CD14-positive monocyte (primary cell): ENCODE data around the gene RMRP. TPM values are rescaled to one million over a fixed set of nuclear protein-coding genes. Genes with fewer than 3 reads are reported as not detected.

Experiments used
- DNase-seq, 3 donors: peaks; one replicate each; pipeline ENCODE4 v3.0.0-alpha.2; 2011 to 2022
- H2AFZ ChIP-seq: 2 replicates; pipeline ENCODE4 v1.6.0; 2012; ENCODE audit warnings: mild to moderate bottlenecking, low read depth, low read length, inconsistent platforms; ENCODE audit not compliant: insufficient read depth, poor library complexity, severe bottlenecking
- H3K27ac ChIP-seq, 2 donors: 1 replicate in 1 of 2; 2 replicates in 1 of 2; pipeline ENCODE4 v1.5.1; 2012 to 2013; ENCODE audit warnings: low read length in 2 of 2, control low read depth in 1 of 2, inconsistent platforms in 1 of 2, low read depth in 1 of 2, mild to moderate bottlenecking in 1 of 2
- H3K27me3 ChIP-seq, 2 donors: one replicate each; pipeline versions ENCODE4 v1.6.0 to v1.6.1; 2011 to 2013; ENCODE audit warnings: low read length in 2 of 2; ENCODE audit not compliant: control insufficient read depth in 2 of 2, insufficient read depth in 2 of 2
- H3K36me3 ChIP-seq, 2 donors: replicated peaks in 1 of 2; 1 replicate in 1 of 2; 2 replicates in 1 of 2; pipeline versions ENCODE4 v1.5.1 to v1.6.1; 2012 to 2013; ENCODE audit warnings: low read length in 2 of 2, control low read depth in 1 of 2, inconsistent platforms in 1 of 2, mild to moderate bottlenecking in 1 of 2; ENCODE audit not compliant: insufficient read depth in 2 of 2, control insufficient read depth in 1 of 2
- H3K4me1 ChIP-seq, 2 donors: 1 replicate in 1 of 2; 2 replicates in 1 of 2; pipeline versions ENCODE4 v1.5.1 to v1.6.1; 2012 to 2013; ENCODE audit warnings: low read length in 2 of 2, control low read depth in 1 of 2, inconsistent platforms in 1 of 2, mild to moderate bottlenecking in 1 of 2, moderate library complexity in 1 of 2; ENCODE audit not compliant: insufficient read depth in 2 of 2, control insufficient read depth in 1 of 2
- H3K4me2 ChIP-seq: replicated peaks from 2 replicates; pipeline ENCODE3; 2012; ENCODE audit warnings: low read length, moderate library complexity, mild to moderate bottlenecking; ENCODE audit not compliant: poor library complexity, severe bottlenecking; ENCODE audit errors: extremely low read depth
- H3K4me3 ChIP-seq, 3 experiments: fragments of 200-600 bp in 1 of 3; sonication (generic) in 1 of 3; replicated peaks in 1 of 3; 1 replicate in 2 of 3; 2 replicates in 1 of 3; pipeline ENCODE4 v1.5.1; 2011 to 2013; ENCODE audit warnings: low read length in 3 of 3, mild to moderate bottlenecking in 3 of 3, control low read depth in 2 of 3, low read depth in 2 of 3, inconsistent platforms in 1 of 3, moderate library complexity in 1 of 3
- H3K79me2 ChIP-seq: 2 replicates; pipeline ENCODE4 v1.6.0; 2012; ENCODE audit warnings: mild to moderate bottlenecking, control low read depth, inconsistent platforms, low read length, moderate library complexity; ENCODE audit not compliant: insufficient read depth
- H3K9ac ChIP-seq: 2 replicates; pipeline ENCODE4 v1.6.0; 2017; ENCODE audit warnings: low read length, mild to moderate bottlenecking; ENCODE audit not compliant: insufficient read depth, poor library complexity, severe bottlenecking
- H3K9me3 ChIP-seq, 2 donors: replicated peaks in 1 of 2; 1 replicate in 1 of 2; 2 replicates in 1 of 2; pipeline versions ENCODE4 v1.5.1 to v1.6.1; 2012 to 2013; ENCODE audit warnings: low read length in 2 of 2, control low read depth in 1 of 2; ENCODE audit not compliant: control insufficient read depth in 1 of 2, insufficient read depth in 1 of 2
- H4K20me1 ChIP-seq: 2 replicates; pipeline ENCODE4 v1.6.0; 2012; ENCODE audit warnings: mild to moderate bottlenecking, low read length, control low read depth, moderate library complexity; ENCODE audit not compliant: insufficient read depth
- H3K27ac Mint-ChIP-seq, 7 donors: one replicate each; pipeline ENCODE4 v1.8.0; 2020; ENCODE audit warnings: mild to moderate bottlenecking in 7 of 7, mixed read lengths in 7 of 7, moderate library complexity in 6 of 7, inconsistent platforms in 2 of 7
- H3K27me3 Mint-ChIP-seq, 3 donors: one replicate each; pipeline ENCODE4 v1.8.0; 2021 to 2022; ENCODE audit warnings: low read depth in 3 of 3, mild to moderate bottlenecking in 3 of 3, mixed read lengths in 3 of 3, moderate library complexity in 3 of 3, inconsistent platforms in 1 of 3
- H3K36me3 Mint-ChIP-seq, 2 donors: one replicate each; pipeline ENCODE4 v1.8.0; 2020; ENCODE audit warnings: mixed read lengths in 2 of 2, inconsistent platforms in 1 of 2, mild to moderate bottlenecking in 1 of 2
- H3K4me1 Mint-ChIP-seq: one replicate; pipeline ENCODE4 v1.8.0; 2020; ENCODE audit warnings: mild to moderate bottlenecking, mixed read lengths
- H3K4me3 Mint-ChIP-seq, 2 donors: one replicate each; pipeline ENCODE4 v1.8.0; 2020; ENCODE audit warnings: mild to moderate bottlenecking in 2 of 2, mixed read lengths in 2 of 2, moderate library complexity in 1 of 2
- H3K9me3 Mint-ChIP-seq, 7 donors: one replicate each; pipeline ENCODE4 v1.8.0; 2020 to 2022; ENCODE audit warnings: mixed read lengths in 7 of 7, mild to moderate bottlenecking in 6 of 7, moderate library complexity in 6 of 7, inconsistent platforms in 2 of 7
- CTCF ChIP-seq: fragments of 200-600 bp; IDR thresholded peaks from one replicate; pipeline ENCODE4 v1.8.0; 2022; ENCODE audit warnings: antibody characterized with exemption, mild to moderate bottlenecking
- WGBS: methylation state at CpG from one replicate; pipeline ENCODE4 v1.1.5; 2013; ENCODE audit warnings: missing lambda C conversion rate; ENCODE audit not compliant: insufficient coverage; 5-methylcytosine and 5-hydroxymethylcytosine counted together
- intact Hi-C, 2 donors: fragments of 100-400 bp; cut with micrococcal nuclease; formaldehyde crosslinking; loops; one replicate each; pipeline versions ENCODE4 v1.15.0 to v1.15.1; 2023
- polyA plus RNA-seq, 3 donors: library from polyadenylated mRNA; depleted of rRNA in 1 of 3; unstranded in 2 of 3; stranded (reverse) in 1 of 3; fragments of 300-500 nt in 2 of 3; fragments of >200 nt in 1 of 3; fragmentation: Illumina TruSeq in 2 of 3; gene quantifications; 1 replicate in 2 of 3; 2 replicates in 1 of 3; pipeline ENCODE4 v1.2.3, GENCODE V29; 2012 to 2021

RMRP gene
- polyA plus RNA-seq, 3 donors = 13.3 TPM; not detected in 2

- Histone ChIP-seq H3K9me3 (no peaks in the 10 kb centered on the region), H3K36me3 (no peaks in the 10 kb centered on the region), H4K20me1 (no peaks in the 10 kb centered on the region), H3K79me2 (no peaks in the 10 kb centered on the region), H3K27ac (no peak overlapping the region), H2AFZ (peak overlapping the region; percentile 38), H3K9ac (no peak overlapping the region), H3K27me3 (no peaks in the 10 kb centered on the region), H3K4me2 (no peak overlapping the region), H3K4me3 (no peak overlapping the region), H3K4me1 (peaks cover 32 to 35% of the 10 kb centered on the region in 2 donors)
- TF ChIP-seq CTCF = no peak
- DNase-seq = no peak
- Mint-ChIP-seq H3K4me3 (peak overlapping the region in 1 of 2 donors; percentile 43), H3K36me3 (peaks cover 3 to 4% of the 10 kb centered on the region in 2 donors), H3K27me3 (peaks cover 8 to 24% (median 16%) of the 10 kb centered on the region in 3 donors), H3K4me1 (peaks cover 38% of the 10 kb centered on the region), H3K27ac (peak overlapping the region in 1 of 7 donors; percentile 81), H3K9me3 (no peaks in the 10 kb centered on the region)
- 25% methylated on average over 1 of the region's 2 CpGs for WGBS
- intact Hi-C loops = no loop called here
These were observed 38.0 kb downstream of the RMRP start for GRCh38 chr9:35619800-35620158.

- Histone ChIP-seq H4K20me1 (no peaks in the 10 kb centered on the region), H3K9ac (no peak overlapping the region), H3K4me3 (no peak overlapping the region), H3K36me3 (no peaks in the 10 kb centered on the region), H3K4me2 (no peak overlapping the region), H3K4me1 (peaks cover 32 to 35% of the 10 kb centered on the region in 2 donors), H3K9me3 (no peaks in the 10 kb centered on the region), H3K27ac (peak overlapping the region in 1 of 2 donors; percentile 8), H3K27me3 (no peaks in the 10 kb centered on the region), H2AFZ (peak overlapping the region; percentile 38), H3K79me2 (no peaks in the 10 kb centered on the region)
- 50% methylated on average over 6 of the region's 17 CpGs for WGBS
- Mint-ChIP-seq H3K4me3 (peak overlapping the region in 1 of 2 donors; percentile 43), H3K36me3 (peaks cover 3 to 4% of the 10 kb centered on the region in 2 donors), H3K27me3 (peaks cover 12 to 24% (median 16%) of the 10 kb centered on the region in 3 donors), H3K27ac (peak overlapping the region in 2 of 7 donors; percentile 77 to 81), H3K4me1 (peaks cover 38% of the 10 kb centered on the region), H3K9me3 (no peaks in the 10 kb centered on the region)
- TF ChIP-seq CTCF = no peak
- DNase-seq = peak; percentile 21 to 67 (median 42)
- intact Hi-C loops = no loop called here
These were observed 38.7 kb downstream of the RMRP start for GRCh38 chr9:35618854-35619799.
